ENCODE measurements around the gene PSME3. TPM values are rescaled to one million over a fixed set of nuclear protein-coding genes. Genes with fewer than 3 reads are reported as not detected.

The PSME3 gene
- total and polyA plus RNA-seq, 2 of the 13 experiments (the other 11 are each of a cell fraction or from before 2014, with no cell fraction given) = 66.3 to 135 TPM

DNA sequence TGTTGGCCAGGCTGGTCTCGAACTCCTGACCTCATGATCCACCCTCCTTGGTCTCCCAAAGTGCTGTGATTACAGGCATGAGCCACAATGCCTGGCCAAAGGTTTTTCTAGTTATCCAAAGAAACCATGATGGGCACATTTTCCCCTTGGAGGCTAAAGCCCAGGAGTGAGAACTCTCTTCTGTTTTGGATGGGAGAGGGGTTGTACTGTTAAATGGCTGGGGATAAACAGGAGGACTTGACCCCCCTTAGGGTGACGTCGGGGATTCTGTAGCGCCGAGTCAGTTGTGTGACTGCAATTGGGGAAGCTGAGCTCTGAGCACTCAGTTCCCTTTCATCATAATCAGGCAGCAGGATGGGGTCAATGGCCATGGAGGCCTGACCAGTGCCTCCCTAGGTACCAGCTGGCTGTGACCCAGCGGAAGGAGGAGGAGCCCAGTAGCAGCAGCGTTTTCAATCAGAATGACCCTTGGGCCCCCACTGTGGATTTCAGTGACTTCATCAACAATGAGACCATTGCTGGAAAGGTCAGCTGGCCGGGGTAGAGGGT, 21.9 kb downstream of the PSME3 start (continued):
- TF ChIP-seq IRF9 (CRISPR knock-in tag; IDR thresholded peaks at IDR 0.05; ENCODE audit: borderline replicate concordance) (no peak), TOE1 (CRISPR knock-in tag; IDR thresholded peaks at IDR 0.05) (no peak), ZMYM4 (CRISPR knock-in tag; IDR thresholded peaks at IDR 0.05) (peak; percentile 59; the same call in 1 of the 2 replicates), NCOA2 (CRISPR knock-in tag; IDR thresholded peaks at IDR 0.05) (0 out of 2 replicates have a peak, but pooled peaks have one; percentile 34), ZNF703 (CRISPR knock-in tag; IDR thresholded peaks at IDR 0.05; ENCODE audit: borderline replicate concordance) (no peak), ARNTL (CRISPR knock-in tag; IDR thresholded peaks at IDR 0.05) (0 out of 2 replicates have a peak, but pooled peaks have one; percentile 30), MAZ (IDR thresholded peaks at IDR 0.05; ENCODE audit: borderline replicate concordance, low read depth, low read length) (no peak), MAZ (CRISPR knock-in tag; IDR thresholded peaks at IDR 0.05; ENCODE audit: low read depth) (peak; percentile 60), ZNF574 (CRISPR knock-in tag; IDR thresholded peaks at IDR 0.05) (peak; percentile 41; the same call in 1 of the 2 replicates), NCOR1 (IDR thresholded peaks at IDR 0.05; ENCODE audit: borderline replicate concordance, low read length) (peak; percentile 51; the same call in 1 of the 2 replicates), ZNF562 (CRISPR knock-in tag; IDR thresholded peaks at IDR 0.05; ENCODE audit: borderline replicate concordance) (no peak), ATF7-NPFF (CRISPR knock-in tag; IDR thresholded peaks at IDR 0.05; ENCODE audit: low read depth) (0 out of 2 replicates have a peak, but pooled peaks have one; percentile 52), ZNF75D (CRISPR knock-in tag; IDR thresholded peaks at IDR 0.05; ENCODE audit: borderline replicate concordance) (no peak), NAIF1 (CRISPR knock-in tag; IDR thresholded peaks at IDR 0.05; ENCODE audit: borderline replicate concordance) (0 out of 2 replicates have a peak, but pooled peaks have one; percentile 59), CCAR2 (optimal IDR thresholded peaks at IDR 0.05; ENCODE audit: low read depth, low read length) (no peak), ZNF343 (CRISPR knock-in tag; IDR thresholded peaks at IDR 0.05) (0 out of 2 replicates have a peak, but pooled peaks have one; percentile 14), TSC22D2 (CRISPR knock-in tag; IDR thresholded peaks at IDR 0.05; ENCODE audit: borderline replicate concordance) (peak; percentile 43; the same call in 1 of the 2 replicates), ZNF496 (CRISPR knock-in tag; IDR thresholded peaks at IDR 0.05; ENCODE audit: insufficient replicate concordance) (no peak), MTA1 (CRISPR knock-in tag; IDR thresholded peaks at IDR 0.05; ENCODE audit: borderline replicate concordance) (peak; percentile 57; the same call in 1 of the 2 replicates), SOX6 (IDR thresholded peaks at IDR 0.05) (no peak), SOX6 (CRISPR knock-in tag; IDR thresholded peaks at IDR 0.05) (peak; percentile 82), MYC (CRISPR knock-in tag; IDR thresholded peaks at IDR 0.05; ENCODE audit: borderline replicate concordance) (peak; percentile 39; the same call in 1 of the 2 replicates), ZNF576 (CRISPR knock-in tag; IDR thresholded peaks at IDR 0.05) (no peak), SRY (CRISPR knock-in tag; IDR thresholded peaks at IDR 0.05) (no peak), MEIS2 (CRISPR knock-in tag; IDR thresholded peaks at IDR 0.05) (peak; percentile 35; the same call in 1 of the 2 replicates)
- TF ChIP-seq, protein P1, sequence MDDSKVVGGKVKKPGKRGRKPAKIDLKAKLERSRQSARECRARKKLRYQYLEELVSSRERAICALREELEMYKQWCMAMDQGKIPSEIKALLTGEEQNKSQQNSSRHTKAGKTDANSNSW (CRISPR knock-in tag; IDR thresholded peaks at IDR 0.05; ENCODE audit: borderline replicate concordance) = no peak

All from HepG2 (cell line).